Esophagus squamous epithelium (tissue), 5 donors: ENCODE data around the gene IKZF2. TPM values are rescaled to one million over a fixed set of nuclear protein-coding genes. Genes with fewer than 3 reads are reported as not detected.

Experiments
- DNase-seq: peaks from one replicate; lab custom pipeline; 2025; lab: John Stamatoyannopoulos, UW
- H3K27ac ChIP-seq, 4 donors: fragments of 200-600 bp; sonication (generic); one replicate each; pipeline ENCODE4 v1.5.1; 2016 to 2019; ENCODE audit warnings: mild to moderate bottlenecking in 1 of 4
- H3K27me3 ChIP-seq, 4 donors: fragments of 200-600 bp; sonication (generic); 1 replicate in 3 of 4; 2 replicates in 1 of 4; pipeline versions ENCODE4 v1.5.1 to v1.6.0; 2017 to 2021; ENCODE audit warnings: antibody characterized with exemption in 1 of 4
- H3K36me3 ChIP-seq, 3 donors: fragments of 200-600 bp; sonication (generic); one replicate each; pipeline ENCODE4 v1.5.1; 2016 to 2019
- H3K4me1 ChIP-seq, 3 donors: fragments of 200-600 bp; sonication (generic); one replicate each; pipeline ENCODE4 v1.5.1; 2017 to 2019
- H3K4me3 ChIP-seq, 4 donors: fragments of 200-600 bp; sonication (generic); 1 replicate in 3 of 4; 2 replicates in 1 of 4; pipeline ENCODE4 v1.5.1; 2016 to 2019; ENCODE audit warnings: mild to moderate bottlenecking in 2 of 4, moderate library complexity in 1 of 4
- H3K9me3 ChIP-seq, 3 donors: fragments of 200-600 bp; sonication (generic); one replicate each; pipeline ENCODE4 v1.5.1; 2016 to 2019
- POLR2A ChIP-seq, 4 donors: fragments of 450-650 bp; IDR thresholded peaks; one replicate each; pipeline ENCODE4 v1.6.1; 2017; ENCODE audit warnings: antibody characterized with exemption in 4 of 4, mild to moderate bottlenecking in 4 of 4, moderate library complexity in 3 of 4
- WGBS, 2 donors: methylation state at CpG; one replicate each; pipeline ENCODE4 v1.1.5; 2018; 5-methylcytosine and 5-hydroxymethylcytosine counted together
- intact Hi-C: fragments of 100-400 bp; cut with DNase I; formaldehyde crosslinking; loops from one replicate; pipeline ENCODE4 v1.15.0; 2022
- total RNA-seq, 4 donors: library from RNA; depleted of rRNA; stranded (reverse); fragments of >200 nt; gene quantifications; one replicate each; pipeline ENCODE4 v1.1.0, GENCODE V29; 2016
- TF ChIP-seq, protein P1 (sequence below), 6 experiments: fragments of 450-650 bp in 4 of 6; fragments of 200-600 bp in 2 of 6; sonication (generic) in 2 of 6; IDR thresholded peaks; one replicate each; pipeline ENCODE4 v1.5.1; 2016 to 2019; ENCODE audit warnings: antibody characterized with exemption in 6 of 6, mild to moderate bottlenecking in 4 of 6, moderate library complexity in 4 of 6
- donor health status: DM: yes; HTN: yes; CAD: no.

Gene IKZF2
- total RNA-seq, 4 donors from 2014 or later = 44.1 to 96.1 (median 78.6) TPM

DNA sequence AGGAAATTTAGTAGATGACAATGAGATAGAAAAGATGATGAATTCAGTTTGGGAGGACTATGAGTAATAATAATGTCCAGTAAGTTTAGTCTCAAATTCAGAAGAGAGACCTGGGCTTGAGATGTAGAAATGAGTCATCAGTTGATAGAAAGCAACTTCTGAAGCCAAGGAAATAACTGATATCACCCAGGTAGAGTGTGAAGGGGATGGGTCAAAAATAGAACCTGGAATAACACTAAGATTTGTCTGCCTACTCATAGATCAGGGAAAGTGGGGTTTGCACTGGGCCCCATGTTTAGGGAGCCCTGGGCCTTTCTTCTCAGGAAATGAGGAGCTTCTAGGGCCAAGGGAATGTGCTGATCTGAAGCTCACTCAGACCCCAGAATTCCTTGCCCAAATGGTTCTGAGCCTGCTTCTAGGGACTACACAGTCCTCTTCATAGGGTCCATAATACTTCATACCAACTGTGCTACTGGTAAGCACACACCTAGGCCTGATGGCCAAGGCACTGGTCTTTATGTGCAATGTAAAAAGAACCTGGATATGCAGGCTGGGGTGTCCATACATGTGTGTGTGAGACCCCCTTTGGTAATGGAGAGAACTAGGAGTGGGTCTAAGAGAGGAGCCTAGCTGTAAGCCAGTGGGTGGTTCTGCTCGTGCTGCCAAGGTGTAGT is 141.2 kb downstream of the IKZF2 start:
- DNase-seq = no peak
- peaks cover 0 to 5% (median 0%) of the 10 kb centered on the region in 3 donors for H3K4me1 ChIP-seq
- intact Hi-C loops = no loop called here
- WGBS, 2 donors = 82 to 91% methylated on average over 1 of the region's 1 CpG
- no peak overlapping the region for H3K27ac ChIP-seq
- peaks cover 5 to 83% (median 5%) of the 10 kb centered on the region in 3 donors for H3K36me3 ChIP-seq
- no peaks in the 10 kb centered on the region for H3K27me3 ChIP-seq
- H3K9me3 ChIP-seq = no peaks in the 10 kb centered on the region
- H3K4me3 ChIP-seq = no peak overlapping the region
- no peak for TF ChIP-seq POLR2A (IDR thresholded peaks at IDR 0.05)
- TF ChIP-seq, protein P1, sequence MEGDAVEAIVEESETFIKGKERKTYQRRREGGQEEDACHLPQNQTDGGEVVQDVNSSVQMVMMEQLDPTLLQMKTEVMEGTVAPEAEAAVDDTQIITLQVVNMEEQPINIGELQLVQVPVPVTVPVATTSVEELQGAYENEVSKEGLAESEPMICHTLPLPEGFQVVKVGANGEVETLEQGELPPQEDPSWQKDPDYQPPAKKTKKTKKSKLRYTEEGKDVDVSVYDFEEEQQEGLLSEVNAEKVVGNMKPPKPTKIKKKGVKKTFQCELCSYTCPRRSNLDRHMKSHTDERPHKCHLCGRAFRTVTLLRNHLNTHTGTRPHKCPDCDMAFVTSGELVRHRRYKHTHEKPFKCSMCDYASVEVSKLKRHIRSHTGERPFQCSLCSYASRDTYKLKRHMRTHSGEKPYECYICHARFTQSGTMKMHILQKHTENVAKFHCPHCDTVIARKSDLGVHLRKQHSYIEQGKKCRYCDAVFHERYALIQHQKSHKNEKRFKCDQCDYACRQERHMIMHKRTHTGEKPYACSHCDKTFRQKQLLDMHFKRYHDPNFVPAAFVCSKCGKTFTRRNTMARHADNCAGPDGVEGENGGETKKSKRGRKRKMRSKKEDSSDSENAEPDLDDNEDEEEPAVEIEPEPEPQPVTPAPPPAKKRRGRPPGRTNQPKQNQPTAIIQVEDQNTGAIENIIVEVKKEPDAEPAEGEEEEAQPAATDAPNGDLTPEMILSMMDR (IDR thresholded peaks at IDR 0.05) = no peak

DNA sequence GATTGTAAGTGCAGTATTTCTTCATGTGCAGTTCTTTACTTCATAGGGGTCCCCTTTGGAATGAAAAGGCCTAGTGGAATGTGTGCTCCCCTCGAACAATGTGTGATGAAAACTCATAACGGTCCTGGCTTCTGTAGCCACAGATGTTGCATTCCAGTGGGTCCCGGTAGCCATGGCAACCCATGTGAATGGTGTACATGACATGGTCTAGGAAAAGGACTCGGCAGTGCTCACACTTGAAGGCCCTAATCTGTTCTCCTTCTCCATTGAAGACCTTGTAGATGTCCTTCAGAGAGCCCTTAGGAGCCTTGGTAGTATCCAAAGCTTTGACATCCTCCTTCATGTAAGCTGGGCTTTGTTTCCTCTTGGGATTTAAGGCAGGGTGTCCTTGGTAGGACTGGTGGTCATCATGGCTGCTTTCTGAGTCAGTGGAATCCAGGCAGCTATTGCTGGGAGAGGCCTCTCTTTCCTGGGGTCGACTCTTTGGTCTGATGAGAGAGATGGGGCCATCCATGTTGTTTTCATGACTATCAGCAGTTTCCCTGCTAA is 144.0 kb downstream of the IKZF2 start:
- Histone ChIP-seq H3K9me3 (no peaks in the 10 kb centered on the region), H3K27me3 (no peaks in the 10 kb centered on the region), H3K4me1 (peaks cover 0 to 3% (median 0%) of the 10 kb centered on the region in 3 donors), H3K36me3 (peaks cover 5 to 64% (median 5%) of the 10 kb centered on the region in 3 donors), H3K4me3 (no peak overlapping the region), H3K27ac (no peak overlapping the region)
- 87% methylated on average over 4 to 5 of the region's 5 CpGs for WGBS, 2 donors
- DNase-seq = no peak
- TF ChIP-seq, protein P1 (IDR thresholded peaks at IDR 0.05) = no peak
- TF ChIP-seq POLR2A (IDR thresholded peaks at IDR 0.05) = no peak
- intact Hi-C loops = no loop called here

DNA sequence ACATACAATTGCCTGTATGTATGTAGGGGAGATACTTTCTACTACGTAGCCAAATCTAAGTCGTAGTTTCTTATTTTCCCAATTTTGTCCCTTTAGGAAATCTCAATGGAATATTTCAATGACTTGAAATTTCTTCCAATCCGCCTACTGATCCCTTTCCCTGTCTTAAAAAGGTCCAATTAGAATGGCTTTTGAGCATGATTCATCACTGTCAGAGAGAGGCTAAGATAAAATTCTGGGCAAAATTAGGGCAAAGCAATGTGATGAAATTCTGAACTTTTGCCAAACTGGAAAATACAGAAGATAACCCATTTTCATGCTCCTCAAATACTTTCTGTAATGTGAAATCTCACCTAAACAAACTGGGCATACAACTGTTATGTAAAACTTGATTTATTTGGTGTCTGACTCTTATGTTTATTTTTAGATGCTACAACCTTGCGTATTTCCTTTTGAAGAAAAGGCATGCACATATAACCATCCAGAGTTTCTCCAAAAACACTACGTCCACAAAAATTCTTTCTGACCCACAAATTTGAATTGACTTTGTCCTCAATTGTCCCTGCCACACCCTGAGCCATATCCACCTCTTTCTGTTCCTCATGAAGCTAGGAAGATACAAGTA is 147.1 kb downstream of the IKZF2 start:
- Histone ChIP-seq H3K36me3 (peaks cover 5 to 35% (median 5%) of the 10 kb centered on the region in 3 donors), H3K27me3 (no peaks in the 10 kb centered on the region), H3K4me3 (no peak overlapping the region), H3K9me3 (no peaks in the 10 kb centered on the region), H3K27ac (no peak overlapping the region), H3K4me1 (peaks cover 0 to 19% (median 0%) of the 10 kb centered on the region in 3 donors)
- intact Hi-C loops = no loop called here
- TF ChIP-seq POLR2A (IDR thresholded peaks at IDR 0.05) = no peak
- TF ChIP-seq, protein P1 (IDR thresholded peaks at IDR 0.05) = no peak
- 77 to 81% methylated on average over 5 of the region's 5 CpGs for WGBS, 2 donors
- DNase-seq = no peak

DNA sequence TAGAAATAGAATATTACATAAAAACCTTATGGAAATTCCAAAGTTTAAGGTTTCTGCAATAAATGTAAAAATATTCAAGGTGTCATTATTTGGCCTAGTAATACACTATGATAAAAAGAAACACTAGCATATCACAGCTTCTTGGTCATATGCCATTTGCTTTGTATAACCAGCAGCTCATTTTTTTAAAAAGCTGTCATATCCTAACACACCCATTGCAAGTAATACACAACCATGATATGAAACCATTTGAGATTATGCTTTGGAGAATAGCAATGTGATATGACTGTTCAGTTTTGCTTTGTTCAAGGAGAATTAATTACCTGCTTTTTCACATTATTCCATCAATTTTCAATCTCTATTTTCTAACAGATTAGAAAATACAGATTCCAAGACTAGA is 149.0 kb downstream of the IKZF2 start:
- intact Hi-C loops = no loop called here
- no peak overlapping the region for H3K27ac ChIP-seq
- no peaks in the 10 kb centered on the region for H3K27me3 ChIP-seq
- no peak overlapping the region for H3K4me3 ChIP-seq
- no peak for TF ChIP-seq POLR2A (IDR thresholded peaks at IDR 0.05)
- TF ChIP-seq, protein P1 (IDR thresholded peaks at IDR 0.05) = no peak
- peaks cover 0 to 26% (median 0%) of the 10 kb centered on the region in 3 donors for H3K4me1 ChIP-seq
- H3K36me3 ChIP-seq = peaks cover 2 to 23% (median 2%) of the 10 kb centered on the region in 3 donors
- no peaks in the 10 kb centered on the region for H3K9me3 ChIP-seq
- no peak for DNase-seq
